Placental epithelial cell (primary cell): ENCODE measurements around the gene PYURF. TPM values are rescaled to one million over a fixed set of nuclear protein-coding genes. Genes with fewer than 3 reads are reported as not detected.

Experiments used
- total RNA-seq: library from RNA; depleted of rRNA; stranded (reverse); fragments of >200 nt; gene quantifications from 2 replicates; pipeline ENCODE4 v1.2.3, GENCODE V29; 2012

The PYURF gene
- total RNA-seq, result 48.6 and 75.0 TPM in 2 replicates

GRCh38 chr4:88523325-88524129 is at the start of gene PYURF:
Gene PYURF, minus strand, starts transcription at chr4:88523776. Its CDS starts 76 bp downstream, at chr4:88523700.

Other genes with a start within 250 kb of the PYURF start
- gene PPM1K, start 239.2 kb downstream of the PYURF start, total RNA-seq, result 11.8 and 17.7 TPM in 2 replicates
- gene HERC6, start 144.9 kb downstream of the PYURF start, total RNA-seq, result 0.22 and 0.39 TPM in 2 replicates
- 0.33 TPM in 1 of 2 replicates, not detected in the other for gene HERC5, start 66.7 kb downstream of the PYURF start, total RNA-seq
- 46.7 and 57.7 TPM in 2 replicates for gene HERC3, start 68.7 kb upstream of the PYURF start, total RNA-seq
- 1.2 and 1.7 TPM in 2 replicates for gene NAP1L5, start 174.1 kb upstream of the PYURF start, total RNA-seq